Measurements from ENCODE around the gene GRB7. TPM values are rescaled to one million over a fixed set of nuclear protein-coding genes. Genes with fewer than 3 reads are reported as not detected.

Gene GRB7
- total RNA-seq, 2 donors from 2014 or later = 22.4 to 40.9 TPM

- Histone ChIP-seq H3K4me1 (no peaks in the 10 kb centered on the region), H3K9me3 (no peaks in the 10 kb centered on the region), H3K9ac (ENCODE audit: low read depth in 2 of 2, low read length in 2 of 2) (no peak overlapping the region), H3K36me3 (no peaks in the 10 kb centered on the region), H3K27me3 (no peaks in the 10 kb centered on the region), H3K27ac (peak overlapping the region; percentile 3), H3K4me3 (no peak overlapping the region)
- no peak for TF ChIP-seq CTCF (IDR thresholded peaks at IDR 0.05)
- intact Hi-C loops (cut with DNase I) = loop anchor here (10.0 kb wide), 1 partner anchor 70 kb away; no protein-coding TSS in a partner anchor
- no peak for DNase-seq
These were observed 37.3 kb downstream of the GRB7 start for GRCh38 chr17:39775031-39775430.

- Histone ChIP-seq H3K36me3 (no peaks in the 10 kb centered on the region), H3K9me3 (no peaks in the 10 kb centered on the region), H3K9ac (ENCODE audit: low read depth in 2 of 2, low read length in 2 of 2) (peak overlapping the region in 1 of 2 donors; percentile 43), H3K27me3 (no peaks in the 10 kb centered on the region), H3K4me3 (no peak overlapping the region), H3K27ac (peak overlapping the region; percentile 34), H3K4me1 (no peaks in the 10 kb centered on the region)
- intact Hi-C loops (cut with DNase I) = loop anchor here (10.0 kb wide), 1 partner anchor 69 kb away; no protein-coding TSS in a partner anchor
- DNase-seq = no peak
- no peak for TF ChIP-seq CTCF (IDR thresholded peaks at IDR 0.05)
These were observed 38.5 kb downstream of the GRB7 start for GRCh38 chr17:39776252-39776651.

GRCh38 chr17:39777534-39778365 lies 40.0 kb downstream of the GRB7 start:
- Histone ChIP-seq H3K9ac (ENCODE audit: low read depth in 2 of 2, low read length in 2 of 2) (peak overlapping the region; percentile 13 to 44), H3K4me3 (peak overlapping the region; percentile 5), H3K36me3 (no peaks in the 10 kb centered on the region), H3K9me3 (no peaks in the 10 kb centered on the region), H3K4me1 (no peaks in the 10 kb centered on the region), H3K27me3 (no peaks in the 10 kb centered on the region), H3K27ac (peak overlapping the region; percentile 30)
- no peak for DNase-seq
- intact Hi-C loops (cut with DNase I) = loop anchor here (10.0 kb wide), 1 partner anchor 67 kb away; no protein-coding TSS in a partner anchor
- no peak for TF ChIP-seq CTCF (IDR thresholded peaks at IDR 0.05)

GRCh38 chr17:39781031-39781860 lies 43.5 kb downstream of the GRB7 start:
- DNase-seq = no peak
- Histone ChIP-seq H3K9ac (ENCODE audit: low read depth in 2 of 2, low read length in 2 of 2) (no peak overlapping the region), H3K4me3 (no peak overlapping the region), H3K36me3 (no peaks in the 10 kb centered on the region), H3K27me3 (no peaks in the 10 kb centered on the region), H3K9me3 (no peaks in the 10 kb centered on the region), H3K27ac (no peak overlapping the region), H3K4me1 (no peaks in the 10 kb centered on the region)
- no peak for TF ChIP-seq CTCF (IDR thresholded peaks at IDR 0.05)
- intact Hi-C loops (cut with DNase I) = no loop called here

GRCh38 chr17:39781861-39782213 lies 44.1 kb downstream of the GRB7 start:
- H3K9ac ChIP-seq (ENCODE audit: low read depth in 2 of 2, low read length in 2 of 2) = no peak overlapping the region
- H3K27me3 ChIP-seq = no peaks in the 10 kb centered on the region
- intact Hi-C loops (cut with DNase I) = no loop called here

More at GRCh38 chr17:39781861-39782213, 44.1 kb downstream of the GRB7 start:
- no peak for DNase-seq
- Histone ChIP-seq H3K27ac (no peak overlapping the region), H3K9me3 (no peaks in the 10 kb centered on the region), H3K4me3 (no peak overlapping the region), H3K36me3 (no peaks in the 10 kb centered on the region), H3K4me1 (no peaks in the 10 kb centered on the region)
- no peak for TF ChIP-seq CTCF (IDR thresholded peaks at IDR 0.05)

Data from colonic mucosa (tissue), 4 donors.